Activated CD4-positive, alpha-beta T cell treated with anti-CD3 and anti-CD28 coated beads, Interleukin-2, amount 50 U/mL, for 24 hours (primary cell): ENCODE measurements around the gene COLEC12.
"Not testable (repeated sequence)": the region's sequence is repeated elsewhere in the genome, so short reads cannot be mapped to it uniquely, and the experiment has no call there.

Source experiments
- DNase-seq, 2 donors: peaks; one replicate each; pipeline ENCODE4 v3.0.0-alpha.2; 2020; ENCODE audit warnings: low read depth in 1 of 2, low spot score in 1 of 2

The COLEC12 gene

GRCh38 chr18:415047-415446 is 85.5 kb downstream of the COLEC12 start:
- no peak for DNase-seq

- DNase-seq = no peak
These were observed 87.3 kb downstream of the COLEC12 start for GRCh38 chr18:413233-413632.

GRCh38 chr18:410047-410455 is 90.5 kb downstream of the COLEC12 start:
- DNase-seq = no peak

GRCh38 chr18:408367-408766 is 92.1 kb downstream of the COLEC12 start:
- no peak for DNase-seq

- no peak for DNase-seq
These were observed 92.8 kb downstream of the COLEC12 start for GRCh38 chr18:407626-408224.

- no peak for DNase-seq
These were observed 93.3 kb downstream of the COLEC12 start for GRCh38 chr18:407191-407590.

GRCh38 chr18:406677-407076 is 93.8 kb downstream of the COLEC12 start:
- DNase-seq = no peak

GRCh38 chr18:405006-405405 is 95.5 kb downstream of the COLEC12 start:
- not testable (repeated sequence) for DNase-seq

GRCh38 chr18:404061-404636 is 96.4 kb downstream of the COLEC12 start:
- DNase-seq = no peak

- DNase-seq = no peak
These were observed 98.4 kb downstream of the COLEC12 start for GRCh38 chr18:402129-402528.

- DNase-seq = no peak
These were observed 100.0 kb downstream of the COLEC12 start for GRCh38 chr18:400456-400855.

GRCh38 chr18:399631-400135 is 100.8 kb downstream of the COLEC12 start:
- no peak for DNase-seq

GRCh38 chr18:398935-399630 is 101.4 kb downstream of the COLEC12 start:
- DNase-seq = no peak

- DNase-seq = no peak
These were observed 103.9 kb downstream of the COLEC12 start for GRCh38 chr18:396556-396955.

- no peak for DNase-seq
These were observed 104.3 kb downstream of the COLEC12 start for GRCh38 chr18:396251-396555.

- no peak for DNase-seq
These were observed 104.8 kb downstream of the COLEC12 start for GRCh38 chr18:395456-396250.

GRCh38 chr18:394987-395362 is 105.5 kb downstream of the COLEC12 start:
- DNase-seq = no peak

- DNase-seq = no peak
These were observed 106.1 kb downstream of the COLEC12 start for GRCh38 chr18:394262-394986.

- no peak for DNase-seq
These were observed 106.9 kb downstream of the COLEC12 start for GRCh38 chr18:393574-393957.

GRCh38 chr18:392928-393573 is 107.5 kb downstream of the COLEC12 start:
- DNase-seq = no peak
